Sigmoid colon (tissue), 7 donors: ENCODE measurements around the gene RPTOR. TPM values are rescaled to one million over a fixed set of nuclear protein-coding genes. Genes with fewer than 3 reads are reported as not detected.

ENCODE experiments used
- DNase-seq: peaks from one replicate; pipeline ENCODE4 v3.0.0-alpha.2; 2019
- H3K27ac ChIP-seq, 4 donors: fragments of 200-600 bp; sonication (generic); one replicate each; pipeline ENCODE4 v1.5.1; 2016 to 2019; ENCODE audit warnings: mild to moderate bottlenecking in 1 of 4
- H3K27me3 ChIP-seq, 3 donors: fragments of 200-600 bp; sonication (generic); one replicate each; pipeline ENCODE4 v1.5.1; 2019; ENCODE audit warnings: mild to moderate bottlenecking in 1 of 3
- H3K36me3 ChIP-seq, 4 donors: fragments of 200-600 bp; sonication (generic); one replicate each; pipeline ENCODE4 v1.5.1; 2016 to 2019
- H3K4me1 ChIP-seq, 4 donors: fragments of 200-600 bp; sonication (generic); one replicate each; pipeline ENCODE4 v1.5.1; 2017 to 2019
- H3K4me3 ChIP-seq, 4 donors: fragments of 200-600 bp; sonication (generic); one replicate each; pipeline ENCODE4 v1.5.1; 2017 to 2019; ENCODE audit warnings: mild to moderate bottlenecking in 2 of 4, moderate library complexity in 1 of 4
- H3K9me3 ChIP-seq, 4 donors: fragments of 200-600 bp in 3 of 4; sonication (generic) in 3 of 4; one replicate each; pipeline versions ENCODE4 v1.5.1 to v1.6.1; 2013 to 2019
- CTCF ChIP-seq, 4 experiments: fragments of 450-650 bp in 3 of 4; fragments of 200-600 bp in 1 of 4; IDR thresholded peaks; one replicate each; pipeline ENCODE4 v1.5.1; 2016 to 2019; ENCODE audit warnings: antibody characterized with exemption in 4 of 4, mild to moderate bottlenecking in 3 of 4, moderate library complexity in 2 of 4
- EP300 ChIP-seq, 4 donors: sonication (generic); formaldehyde crosslinking; IDR thresholded peaks; one replicate each; pipeline ENCODE4 v1.6.1; 2017; ENCODE audit warnings: antibody characterized with exemption in 4 of 4
- POLR2A ChIP-seq, 2 donors: fragments of 450-650 bp; IDR thresholded peaks; one replicate each; pipeline ENCODE4 v1.6.1; 2016; ENCODE audit warnings: antibody characterized with exemption in 2 of 2, mild to moderate bottlenecking in 2 of 2, moderate library complexity in 2 of 2
- POLR2AphosphoS5 ChIP-seq, 4 donors: sonication (generic); formaldehyde crosslinking; IDR thresholded peaks; one replicate each; pipeline ENCODE4 v1.6.1; 2017; ENCODE audit warnings: antibody characterized with exemption in 4 of 4
- WGBS, 2 donors: extraction: QIAGEN DNeasy Blood & Tissue Kit; methylation state at CpG; one replicate each; pipeline ENCODE4 v1.1.7; 2013; 5-methylcytosine and 5-hydroxymethylcytosine counted together
- intact Hi-C: fragments of 100-400 bp; cut with DNase I; formaldehyde crosslinking; loops from one replicate; pipeline ENCODE4 v1.15.1; 2023
- polyA plus RNA-seq, 3 donors: library from polyadenylated mRNA; stranded (reverse); fragments of 200-250 nt; gene quantifications; one replicate each; pipeline ENCODE4 v1.2.3, GENCODE V29; 2013
- total RNA-seq, 4 donors: library from RNA; depleted of rRNA; stranded (reverse); fragments of >200 nt; gene quantifications; one replicate each; pipeline ENCODE4 v1.1.0, GENCODE V29; 2016
- donor health status: healthy with polysubstance abuse.
- donor health status: Bipolar disorder and iron deficiency.
- donor health status: healthy.

The RPTOR gene
- total and polyA plus RNA-seq, 7 donors, result 3.7 to 68.7 (median 22.9) TPM

- Histone ChIP-seq H3K4me3 (no peak overlapping the region), H3K4me1 (peaks cover 0 to 27% (median 3%) of the 10 kb centered on the region in 4 donors), H3K27ac (no peak overlapping the region), H3K27me3 (no peaks in the 10 kb centered on the region), H3K36me3 (peaks cover 0 to 5% (median 0%) of the 10 kb centered on the region in 4 donors), H3K9me3 (no peaks in the 10 kb centered on the region)
- 93 to 94% methylated on average over 11 of the region's 11 CpGs for WGBS, 2 donors
- DNase-seq, result no peak
- TF ChIP-seq EP300 (IDR thresholded peaks at IDR 0.05) (no peak), POLR2A (IDR thresholded peaks at IDR 0.05) (no peak)
- intact Hi-C loops, result no loop called here
These were observed 101.2 kb downstream of the RPTOR start for GRCh38 chr17:80645706-80646325.

GRCh38 chr17:80646328-80646727 is 101.7 kb downstream of the RPTOR start:
- Histone ChIP-seq H3K4me1 (peaks cover 0 to 27% (median 3%) of the 10 kb centered on the region in 4 donors), H3K4me3 (no peak overlapping the region), H3K27ac (no peak overlapping the region), H3K9me3 (no peaks in the 10 kb centered on the region), H3K36me3 (peaks cover 0 to 5% (median 0%) of the 10 kb centered on the region in 4 donors), H3K27me3 (no peaks in the 10 kb centered on the region)
- DNase-seq, result no peak
- TF ChIP-seq POLR2A (IDR thresholded peaks at IDR 0.05) (no peak), CTCF (IDR thresholded peaks at IDR 0.05) (no peak), EP300 (IDR thresholded peaks at IDR 0.05) (no peak), POLR2AphosphoS5 (IDR thresholded peaks at IDR 0.05) (no peak)
- intact Hi-C loops, result no loop called here
- WGBS, 2 donors, result 93 to 95% methylated on average over 9 of the region's 9 CpGs

- H3K9me3 ChIP-seq, result no peaks in the 10 kb centered on the region
- 69 to 73% methylated on average over 6 of the region's 6 CpGs for WGBS, 2 donors
- DNase-seq, result no peak
- no peak overlapping the region for H3K4me3 ChIP-seq
- no peaks in the 10 kb centered on the region for H3K27me3 ChIP-seq
- no peak for TF ChIP-seq POLR2A (IDR thresholded peaks at IDR 0.05)
- no peak for TF ChIP-seq POLR2AphosphoS5 (IDR thresholded peaks at IDR 0.05)
- TF ChIP-seq EP300 (IDR thresholded peaks at IDR 0.05), result no peak
- TF ChIP-seq CTCF (IDR thresholded peaks at IDR 0.05), result no peak
- peaks cover 0 to 27% (median 3%) of the 10 kb centered on the region in 4 donors for H3K4me1 ChIP-seq
- H3K36me3 ChIP-seq, result peaks cover 0 to 5% (median 0%) of the 10 kb centered on the region in 4 donors
- intact Hi-C loops, result no loop called here
- H3K27ac ChIP-seq, result no peak overlapping the region
These were observed 103.1 kb downstream of the RPTOR start for GRCh38 chr17:80647746-80648145.

GRCh38 chr17:80649200-80649644 is 104.6 kb downstream of the RPTOR start:
- Histone ChIP-seq H3K27me3 (no peaks in the 10 kb centered on the region), H3K36me3 (no peaks in the 10 kb centered on the region), H3K27ac (no peak overlapping the region), H3K9me3 (no peaks in the 10 kb centered on the region), H3K4me1 (peaks cover 0 to 27% (median 3%) of the 10 kb centered on the region in 4 donors), H3K4me3 (no peak overlapping the region)
- TF ChIP-seq POLR2AphosphoS5 (IDR thresholded peaks at IDR 0.05), result no peak
- TF ChIP-seq POLR2A (IDR thresholded peaks at IDR 0.05), result no peak
- no peak for TF ChIP-seq CTCF (IDR thresholded peaks at IDR 0.05)
- DNase-seq, result no peak
- intact Hi-C loops, result no loop called here
- WGBS, 2 donors, result 94 to 95% methylated on average over 10 of the region's 10 CpGs

- 72 to 82% methylated on average over 14 of the region's 14 CpGs for WGBS, 2 donors
- H3K27ac ChIP-seq, result no peak overlapping the region
- H3K9me3 ChIP-seq, result no peaks in the 10 kb centered on the region
- no peak for DNase-seq
- intact Hi-C loops, result no loop called here
- H3K36me3 ChIP-seq, result no peaks in the 10 kb centered on the region
- TF ChIP-seq CTCF (IDR thresholded peaks at IDR 0.05) (no peak), POLR2AphosphoS5 (IDR thresholded peaks at IDR 0.05) (peak in 1 of 4 donors; percentile 9), EP300 (IDR thresholded peaks at IDR 0.05) (no peak), POLR2A (IDR thresholded peaks at IDR 0.05) (no peak)
- H3K4me1 ChIP-seq, result peaks cover 0 to 26% (median 1%) of the 10 kb centered on the region in 4 donors
- no peaks in the 10 kb centered on the region for H3K27me3 ChIP-seq
- H3K4me3 ChIP-seq, result no peak overlapping the region
These were observed 105.2 kb downstream of the RPTOR start for GRCh38 chr17:80649672-80650330.
